GM23248 (cell line): ENCODE measurements around the gene TSNAX. TPM values are rescaled to one million over a fixed set of nuclear protein-coding genes. Genes with fewer than 3 reads are reported as not detected.

ENCODE experiments used
- DNase-seq: peaks from one replicate; pipeline ENCODE4 v3.0.0-alpha.2; 2015
- H2AFZ ChIP-seq: fragments of 200-600 bp; sonication (generic); 2 replicates; pipeline ENCODE4 v1.6.1; 2016; ENCODE audit warnings: antibody characterized with exemption
- H3F3A ChIP-seq: fragments of 200-600 bp; sonication (generic); 2 replicates; pipeline ENCODE4 v1.6.1; 2016; ENCODE audit warnings: mild to moderate bottlenecking, antibody characterized with exemption, mixed run types; ENCODE audit not compliant: insufficient read depth
- H3K27ac ChIP-seq: fragments of 200-600 bp; sonication (generic); 2 replicates; pipeline ENCODE4 v1.5.1; 2016; ENCODE audit warnings: mild to moderate bottlenecking
- H3K27me3 ChIP-seq: fragments of 200-600 bp; sonication (generic); replicated peaks from 2 replicates; pipeline ENCODE4 v1.6.1; 2016; ENCODE audit warnings: mild to moderate bottlenecking; ENCODE audit not compliant: insufficient read depth
- H3K36me3 ChIP-seq: fragments of 200-600 bp; sonication (generic); 2 replicates; pipeline ENCODE4 v1.6.1; 2016; ENCODE audit warnings: low read depth, mild to moderate bottlenecking
- H3K4me1 ChIP-seq: fragments of 200-600 bp; sonication (generic); 2 replicates; pipeline ENCODE4 v1.6.1; 2016; ENCODE audit warnings: mild to moderate bottlenecking; ENCODE audit not compliant: insufficient read depth
- H3K4me2 ChIP-seq: fragments of 200-600 bp; sonication (generic); one replicate; pipeline ENCODE4 v1.6.1; 2016; ENCODE audit warnings: mild to moderate bottlenecking; ENCODE audit not compliant: unreplicated experiment
- H3K4me3 ChIP-seq: fragments of 200-600 bp; sonication (generic); 2 replicates; pipeline ENCODE4 v1.5.1; 2016; ENCODE audit warnings: mild to moderate bottlenecking
- H3K79me2 ChIP-seq: fragments of 200-600 bp; sonication (generic); 2 replicates; pipeline ENCODE4 v1.6.1; 2016; ENCODE audit warnings: mild to moderate bottlenecking; ENCODE audit not compliant: insufficient read depth
- H3K9ac ChIP-seq: fragments of 200-600 bp; sonication (generic); 2 replicates; pipeline ENCODE4 v1.6.1; 2016; ENCODE audit warnings: mild to moderate bottlenecking
- H3K9me2 ChIP-seq: fragments of 200-600 bp; sonication (generic); 2 replicates; pipeline ENCODE4 v1.6.1; 2016; ENCODE audit warnings: mixed run types, mild to moderate bottlenecking, moderate library complexity; ENCODE audit not compliant: insufficient read depth
- H3K9me3 ChIP-seq: fragments of 200-600 bp; sonication (generic); one replicate; pipeline ENCODE4 v1.6.1; 2017; ENCODE audit warnings: low read depth
- H4K20me1 ChIP-seq: fragments of 200-600 bp; sonication (generic); 2 replicates; pipeline ENCODE4 v1.6.0; 2016; ENCODE audit not compliant: insufficient read depth
- EZH2 ChIP-seq: fragments of 200-600 bp; sonication (generic); IDR thresholded peaks from 2 replicates; pipeline ENCODE4 v1.6.1; 2018; ENCODE audit warnings: antibody characterized with exemption, mild to moderate bottlenecking; ENCODE audit not compliant: insufficient read depth, poor library complexity, severe bottlenecking
- EZH2phosphoT487 ChIP-seq: fragments of 200-600 bp; sonication (generic); IDR thresholded peaks from 2 replicates; pipeline ENCODE4 v1.6.1; 2018; ENCODE audit warnings: antibody characterized with exemption, moderate library complexity, mild to moderate bottlenecking, low read depth; ENCODE audit not compliant: insufficient read depth
- WGBS, 2 experiments: methylation state at CpG; one replicate each; pipeline ENCODE4 v1.1.6; 2015 to 2017; ENCODE audit warnings: low lambda C conversion rate in 2 of 2, low coverage in 1 of 2; ENCODE audit errors: missing lambda C conversion rate in 2 of 2; 5-methylcytosine and 5-hydroxymethylcytosine counted together
- in situ Hi-C: fragments of 300-500 bp; cut with MboI; formaldehyde crosslinking; loops from 2 replicates; pipeline ENCODE4 v1.15.0; 2020
- polyA plus RNA-seq: library from polyadenylated mRNA; unstranded; fragments of >200 nt; fragmentation: Nextera tagmentation; extraction: Ambion mirVana; gene quantifications from 2 replicates; pipeline ENCODE4 v1.2.1, GENCODE V29; 2016
- total RNA-seq: library from RNA; depleted of rRNA; stranded (reverse); fragments of >200 nt; shearing (Covaris generic); gene quantifications from 2 replicates; pipeline ENCODE4 v1.2.3, GENCODE V29; 2014

The TSNAX gene
- total and polyA plus RNA-seq, 2 experiments from 2014 or later: 39.4 to 45.8 TPM

- 0 out of 2 replicates have a peak, but pooled peaks cover 4% of the 10 kb centered on the region for H3F3A ChIP-seq
- no peaks in the 10 kb centered on the region for H4K20me1 ChIP-seq
- H3K79me2 ChIP-seq: no peaks in the 10 kb centered on the region
- no peaks in the 10 kb centered on the region for H3K27me3 ChIP-seq
- H3K9me3 ChIP-seq: no peaks in the 10 kb centered on the region
- peaks cover 4% of the 10 kb centered on the region for H3K4me1 ChIP-seq
- H3K27ac ChIP-seq: no peak overlapping the region
- no peak overlapping the region for H3K4me3 ChIP-seq
- H3K9ac ChIP-seq: no peak overlapping the region
- in situ Hi-C loops: loop anchor here (10.0 kb wide), 1 partner anchor 239 kb away; no protein-coding TSS in a partner anchor
- H3K4me2 ChIP-seq: no peak overlapping the region
- H2AFZ ChIP-seq: no peak overlapping the region
- no peak for DNase-seq
- H3K36me3 ChIP-seq: no peaks in the 10 kb centered on the region
- TF ChIP-seq EZH2 (no peak), EZH2phosphoT487 (no peak)
- WGBS, 2 experiments: 87 to 90% methylated on average over 6 of the region's 6 CpGs
- no peaks in the 10 kb centered on the region for H3K9me2 ChIP-seq
These were observed 54.9 kb downstream of the TSNAX start for GRCh38 chr1:231583376-231583775.

GRCh38 chr1:231584117-231584516 lies 55.6 kb downstream of the TSNAX start:
- Histone ChIP-seq H3K27ac (no peak overlapping the region), H3K36me3 (no peaks in the 10 kb centered on the region), H2AFZ (no peak overlapping the region), H3K9me3 (no peaks in the 10 kb centered on the region), H3K27me3 (no peaks in the 10 kb centered on the region), H4K20me1 (no peaks in the 10 kb centered on the region), H3K9me2 (no peaks in the 10 kb centered on the region), H3K4me2 (no peak overlapping the region), H3K9ac (no peak overlapping the region), H3K4me3 (no peak overlapping the region), H3K79me2 (no peaks in the 10 kb centered on the region), H3F3A (0 out of 2 replicates have a peak, but pooled peaks cover 4% of the 10 kb centered on the region), H3K4me1 (peaks cover 4% of the 10 kb centered on the region)
- DNase-seq: peak; percentile 80
- 41 to 42% methylated on average over 3 of the region's 3 CpGs for WGBS, 2 experiments
- in situ Hi-C loops: loop anchor here (10.0 kb wide), 1 partner anchor 239 kb away; no protein-coding TSS in a partner anchor
- no peak for TF ChIP-seq EZH2
- TF ChIP-seq EZH2phosphoT487: no peak

GRCh38 chr1:231584921-231585320 lies 56.5 kb downstream of the TSNAX start:
- TF ChIP-seq EZH2 (no peak), EZH2phosphoT487 (no peak)
- H3K79me2 ChIP-seq: no peaks in the 10 kb centered on the region
- H4K20me1 ChIP-seq: no peaks in the 10 kb centered on the region
- 55 to 63% methylated on average over 5 of the region's 5 CpGs for WGBS, 2 experiments
- peaks cover 4% of the 10 kb centered on the region for H3K4me1 ChIP-seq
- no peak overlapping the region for H3K4me3 ChIP-seq
- H3K27me3 ChIP-seq: no peaks in the 10 kb centered on the region
- H3F3A ChIP-seq: 0 out of 2 replicates have a peak, but pooled peaks cover 4% of the 10 kb centered on the region
- no peak overlapping the region for H3K27ac ChIP-seq
- no peaks in the 10 kb centered on the region for H3K9me3 ChIP-seq
- H2AFZ ChIP-seq: no peak overlapping the region
- no peak overlapping the region for H3K9ac ChIP-seq
- in situ Hi-C loops: loop anchor here (10.0 kb wide), 1 partner anchor 240 kb away; no protein-coding TSS in a partner anchor
- no peaks in the 10 kb centered on the region for H3K36me3 ChIP-seq
- no peaks in the 10 kb centered on the region for H3K9me2 ChIP-seq
- H3K4me2 ChIP-seq: no peak overlapping the region
- no peak for DNase-seq

- Histone ChIP-seq H3K36me3 (no peaks in the 10 kb centered on the region), H3F3A (no peaks in the 10 kb centered on the region), H3K4me2 (no peak overlapping the region), H4K20me1 (no peaks in the 10 kb centered on the region), H3K9ac (no peak overlapping the region), H2AFZ (peak overlapping the region; percentile 36; the same call in 1 of the 2 replicates), H3K27me3 (no peaks in the 10 kb centered on the region), H3K4me3 (no peak overlapping the region), H3K79me2 (no peaks in the 10 kb centered on the region), H3K9me3 (no peaks in the 10 kb centered on the region), H3K9me2 (no peaks in the 10 kb centered on the region), H3K4me1 (no peaks in the 10 kb centered on the region), H3K27ac (no peak overlapping the region)
- 18% methylated on average over 12 of the region's 12 CpGs for WGBS, 2 experiments
- in situ Hi-C loops: no loop called here
- peak; percentile 84 for DNase-seq
- TF ChIP-seq EZH2 (no peak), EZH2phosphoT487 (no peak)
These were observed 62.2 kb downstream of the TSNAX start for GRCh38 chr1:231590453-231591198.
